HG03045 (cell line): Measurements from ENCODE around the gene OR4N5.

Experiments
- ATAC-seq: cut with Tn5 transposase; IDR thresholded peaks from one replicate; pipeline ENCODE4 v1.9.1; 2021; ENCODE audit warnings: mild to moderate bottlenecking, moderate library complexity; ENCODE audit not compliant: unreplicated experiment

Gene OR4N5

GRCh38 chr14:20194101-20194500 is 55.5 kb downstream of the OR4N5 start:
- ATAC-seq: no peak
